Measurements from ENCODE around the gene IFNL4.

Gene IFNL4

DNA sequence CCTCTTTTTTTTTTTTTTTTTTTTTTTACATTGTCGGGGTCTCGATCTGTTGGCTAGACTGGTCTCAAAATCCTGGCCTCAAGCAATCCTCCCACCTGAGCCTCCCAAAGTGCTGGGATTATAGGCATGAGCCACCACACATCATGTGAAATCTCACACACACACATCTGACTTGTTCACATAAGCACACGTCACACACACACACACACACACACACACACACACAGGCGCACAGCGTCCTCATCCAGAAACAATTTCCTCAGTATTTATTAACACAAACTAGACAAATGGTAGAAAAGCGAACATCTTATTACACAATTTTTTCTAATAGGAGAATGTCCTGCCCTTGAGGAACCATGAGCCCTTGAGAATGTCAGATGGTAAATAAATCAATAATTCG lies 39.5 kb downstream of the IFNL4 start:
- no peak overlapping the region for H3K4me3 ChIP-seq (ENCODE audit: low read depth, low read length)
- TF ChIP-seq, protein P1, sequence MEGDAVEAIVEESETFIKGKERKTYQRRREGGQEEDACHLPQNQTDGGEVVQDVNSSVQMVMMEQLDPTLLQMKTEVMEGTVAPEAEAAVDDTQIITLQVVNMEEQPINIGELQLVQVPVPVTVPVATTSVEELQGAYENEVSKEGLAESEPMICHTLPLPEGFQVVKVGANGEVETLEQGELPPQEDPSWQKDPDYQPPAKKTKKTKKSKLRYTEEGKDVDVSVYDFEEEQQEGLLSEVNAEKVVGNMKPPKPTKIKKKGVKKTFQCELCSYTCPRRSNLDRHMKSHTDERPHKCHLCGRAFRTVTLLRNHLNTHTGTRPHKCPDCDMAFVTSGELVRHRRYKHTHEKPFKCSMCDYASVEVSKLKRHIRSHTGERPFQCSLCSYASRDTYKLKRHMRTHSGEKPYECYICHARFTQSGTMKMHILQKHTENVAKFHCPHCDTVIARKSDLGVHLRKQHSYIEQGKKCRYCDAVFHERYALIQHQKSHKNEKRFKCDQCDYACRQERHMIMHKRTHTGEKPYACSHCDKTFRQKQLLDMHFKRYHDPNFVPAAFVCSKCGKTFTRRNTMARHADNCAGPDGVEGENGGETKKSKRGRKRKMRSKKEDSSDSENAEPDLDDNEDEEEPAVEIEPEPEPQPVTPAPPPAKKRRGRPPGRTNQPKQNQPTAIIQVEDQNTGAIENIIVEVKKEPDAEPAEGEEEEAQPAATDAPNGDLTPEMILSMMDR (IDR thresholded peaks at IDR 0.05; ENCODE audit: low read depth, low read length) = no peak

DNA sequence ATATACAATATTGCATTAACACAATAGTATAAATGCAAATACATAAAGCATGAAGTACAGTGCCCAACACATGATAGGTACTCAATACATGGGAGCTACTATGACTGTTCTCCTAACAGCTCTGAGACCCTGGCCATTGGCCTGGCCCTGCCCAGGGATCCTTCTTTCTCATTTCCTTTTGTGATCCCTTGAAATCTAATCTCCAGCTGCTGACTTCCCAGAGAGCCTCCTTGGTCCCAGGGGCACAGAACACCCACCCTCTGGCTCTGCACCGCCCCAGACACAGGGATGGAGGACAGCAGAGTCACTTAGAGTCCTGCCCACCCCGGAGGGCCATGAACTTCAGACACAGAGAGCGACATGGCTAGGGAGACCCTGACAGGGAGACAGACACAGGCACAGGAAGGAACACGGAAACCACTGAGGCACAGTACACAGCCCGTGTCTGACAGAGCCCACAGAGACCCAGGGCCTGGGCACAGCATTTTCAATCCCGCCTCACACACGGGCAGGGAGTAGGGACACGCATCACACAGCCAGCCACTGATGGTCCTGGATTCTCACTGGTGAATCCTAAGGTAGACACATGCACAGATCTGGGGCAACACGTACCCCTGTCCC lies 40.4 kb downstream of the IFNL4 start:
- no peak overlapping the region for H3K4me3 ChIP-seq (ENCODE audit: low read depth, low read length)
- TF ChIP-seq, protein P1 (IDR thresholded peaks at IDR 0.05; ENCODE audit: low read depth, low read length) = no peak

DNA sequence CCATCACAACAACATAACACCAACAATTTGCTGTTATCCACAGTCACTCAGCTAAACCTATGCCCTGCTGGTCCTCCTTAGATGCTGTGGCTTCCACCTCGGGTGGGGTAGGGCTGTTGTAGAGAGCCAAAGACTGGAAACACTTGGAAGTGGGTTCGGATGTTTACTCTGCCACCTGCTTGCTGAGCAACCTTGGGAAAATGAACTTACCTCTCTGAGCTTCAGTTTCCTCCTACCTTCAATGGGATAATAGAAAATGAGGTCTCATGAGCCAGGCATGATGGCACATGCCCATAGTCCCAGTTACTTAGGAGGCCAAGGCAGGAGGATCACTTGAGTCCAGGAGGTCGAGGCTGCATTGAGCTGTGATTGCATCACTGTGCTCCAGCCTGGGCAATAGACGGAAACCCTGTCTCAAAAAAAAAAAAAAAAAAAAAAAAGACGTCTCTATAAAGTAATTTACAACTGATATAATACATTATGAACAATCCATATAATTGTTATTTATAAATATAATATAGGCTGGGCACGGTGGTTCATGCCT lies 41.3 kb downstream of the IFNL4 start:
- H3K4me3 ChIP-seq (ENCODE audit: low read depth, low read length) = no peak overlapping the region
- TF ChIP-seq, protein P1 (IDR thresholded peaks at IDR 0.05; ENCODE audit: low read depth, low read length) = no peak

DNA sequence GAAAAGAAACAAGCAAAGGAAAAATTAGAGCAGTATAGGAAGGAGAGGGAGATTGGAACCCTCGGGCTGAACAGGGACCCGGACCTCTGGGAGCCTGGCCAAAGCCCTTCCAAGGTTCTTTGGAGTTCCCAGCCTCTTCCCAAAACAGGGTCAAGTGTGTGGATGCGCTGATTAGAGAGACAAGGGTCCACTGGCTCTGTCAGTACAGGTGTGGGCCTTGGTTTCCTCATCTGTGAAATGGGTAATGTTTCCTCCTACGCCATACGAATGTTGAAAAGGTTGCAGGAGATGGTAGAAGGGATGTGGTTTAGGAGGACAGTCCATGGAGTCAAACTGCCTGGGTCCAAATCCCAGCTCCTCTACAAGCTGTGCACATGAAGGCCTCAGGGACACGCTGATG lies 42.5 kb downstream of the IFNL4 start:
- H3K4me3 ChIP-seq (ENCODE audit: low read depth, low read length) = no peak overlapping the region
- TF ChIP-seq, protein P1 (IDR thresholded peaks at IDR 0.05; ENCODE audit: low read depth, low read length) = no peak

DNA sequence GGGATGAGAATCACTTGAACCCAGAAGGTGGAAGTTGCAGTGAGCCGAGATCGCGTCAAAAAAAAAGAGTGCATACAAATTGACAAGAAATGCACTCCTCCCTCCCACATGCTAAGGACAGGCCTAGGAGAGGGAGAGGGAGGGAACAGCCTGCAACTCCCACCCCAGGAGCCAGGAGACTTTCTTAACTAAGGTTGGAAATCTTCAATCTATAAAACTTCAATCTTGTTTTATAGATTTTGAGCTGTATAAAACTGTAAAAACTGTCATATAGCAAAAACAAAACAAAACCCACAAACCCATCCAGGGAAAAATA lies 43.2 kb downstream of the IFNL4 start:
- H3K4me3 ChIP-seq (ENCODE audit: low read depth, low read length) = no peak overlapping the region
- TF ChIP-seq, protein P1 (IDR thresholded peaks at IDR 0.05; ENCODE audit: low read depth, low read length) = no peak

DNA sequence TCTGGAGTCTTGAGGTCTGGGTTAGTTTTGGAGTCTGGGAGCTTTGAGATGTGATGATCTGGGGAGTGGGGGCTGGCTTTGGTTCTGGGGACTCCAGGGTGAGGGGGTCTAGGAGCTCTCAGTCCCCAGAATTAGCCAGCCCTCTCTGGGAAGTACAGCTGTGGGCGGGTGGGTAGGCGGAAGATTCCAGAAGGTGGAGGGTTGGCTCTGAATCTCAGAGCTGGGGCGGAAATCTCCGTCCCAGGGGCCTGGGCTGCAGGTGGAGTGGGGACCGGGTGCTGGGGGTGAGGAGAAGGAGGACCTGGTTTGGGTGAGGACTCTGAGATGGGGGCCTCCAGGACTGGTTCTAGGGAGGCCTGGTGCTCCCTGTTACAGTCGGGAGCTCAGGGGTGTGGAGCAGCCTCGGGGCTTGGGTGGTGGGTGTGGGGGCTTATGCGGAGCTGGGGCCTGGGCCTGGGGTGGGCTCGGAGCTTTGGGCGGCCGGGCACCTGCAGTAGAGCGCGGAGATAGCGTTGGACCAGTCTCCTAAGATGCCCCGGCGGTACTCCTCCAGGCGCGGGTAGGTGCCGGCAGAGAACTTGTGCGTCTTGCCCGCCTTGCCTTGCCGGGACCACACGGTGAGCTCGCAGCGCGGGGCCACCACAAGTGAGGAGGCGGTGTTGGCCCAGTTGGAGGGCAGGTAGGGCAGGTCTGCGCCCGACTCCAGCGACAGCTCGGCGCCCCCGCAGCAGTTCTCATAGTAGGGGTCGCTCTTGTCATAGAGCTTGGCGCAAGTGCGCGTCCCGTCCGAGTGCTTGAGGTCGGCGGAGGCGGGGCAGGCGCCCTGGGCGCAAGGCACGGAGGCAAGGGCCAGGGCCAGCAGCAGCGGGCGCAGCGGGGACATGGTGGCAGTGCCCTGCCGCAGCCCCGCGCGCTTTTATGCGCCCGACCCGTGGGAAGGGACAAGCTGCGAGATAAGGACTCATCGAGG lies 45.0 kb downstream of the IFNL4 start, which contains the start of gene SYCN:
TSS of gene SYCN (minus strand) at position 892 of the 970 bp plus-strand sequence. CDS start at position 883, 9 bp downstream.
- no peak within 1 kb of the TSS for H3K4me3 ChIP-seq (ENCODE audit: low read depth, low read length)
- TF ChIP-seq, protein P1 (IDR thresholded peaks at IDR 0.05; ENCODE audit: low read depth, low read length) = no peak

DNA sequence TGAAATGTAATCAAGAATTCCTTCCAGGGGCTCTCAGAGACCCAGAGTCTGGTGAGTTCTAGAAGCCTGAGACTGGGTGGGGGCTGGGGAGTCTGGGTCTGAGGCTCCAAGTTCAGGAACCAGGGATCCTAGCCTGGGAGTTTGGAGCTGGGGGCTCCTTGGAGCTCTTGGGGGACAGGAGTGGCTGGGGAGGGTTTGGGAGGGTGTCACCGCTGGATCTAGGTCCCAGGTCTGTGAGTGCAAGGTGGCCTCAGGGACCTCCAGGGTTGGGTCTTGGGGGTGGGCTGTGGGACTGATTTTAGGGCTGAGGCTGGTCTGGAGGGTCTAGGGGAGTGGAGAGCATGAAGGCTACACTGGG lies 45.7 kb downstream of the IFNL4 start:
- TF ChIP-seq, protein P1 (IDR thresholded peaks at IDR 0.05; ENCODE audit: low read depth, low read length) = no peak
- no peak overlapping the region for H3K4me3 ChIP-seq (ENCODE audit: low read depth, low read length)

Measured in WI38 (cell line).